ENCODE results near the gene COPB2. TPM values are rescaled to one million over a fixed set of nuclear protein-coding genes. Genes with fewer than 3 reads are reported as not detected.

The COPB2 gene
- total RNA-seq, 1 experiment from 2014 or later: 119 TPM

DNA sequence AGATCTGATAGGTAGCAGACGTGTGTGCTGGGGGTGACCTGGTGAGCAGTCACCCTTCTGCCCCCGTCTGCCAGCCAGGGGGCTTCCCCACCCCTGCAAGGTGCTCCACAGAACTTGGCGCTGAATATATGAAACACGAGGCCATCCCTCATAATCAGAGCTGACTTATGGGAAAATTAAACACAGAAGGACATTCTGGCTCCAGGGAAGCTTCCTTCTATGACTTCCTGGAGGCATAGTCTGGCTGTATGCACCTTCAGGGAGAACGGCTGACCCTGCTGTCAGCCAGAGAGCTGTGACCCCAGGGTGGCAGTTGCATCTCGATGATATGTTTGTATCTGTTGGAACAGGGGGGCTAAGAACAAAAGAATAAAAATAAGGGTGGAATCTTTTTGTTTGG, 72.2 kb downstream of the COPB2 start:
- intact Hi-C loops (cut with micrococcal nuclease): loop anchor here (10.0 kb wide), 1 partner anchor 722 kb away; the partner anchor contains the start of gene CEP70
- peak overlapping the region; percentile 94 for H3K27ac ChIP-seq (ENCODE audit: low read depth, low read length)
- RAD21 ChIA-PET (ENCODE audit: low non-redundant PET in 1 of 2, low total read pairs in 2 of 2, uncharacterized antibody in 2 of 2, unreplicated experiment in 2 of 2): interaction anchor here in 1 of 2 experiments (0.7 to 2.7 kb wide), 2 partner anchors 14 to 205 kb away, joined by 3 to 7 read pairs; no protein-coding TSS in a partner anchor

More for the DNA sequence above, 72.2 kb downstream of the COPB2 start:
- Histone ChIP-seq H3K9me2 (ENCODE audit: insufficient read depth) (no peaks in the 10 kb centered on the region), H3K9ac (ENCODE audit: low read length) (peak overlapping the region; percentile 62), H3K9me3 (ENCODE audit: control insufficient read depth in 1 of 2, insufficient read depth in 1 of 2, low read depth in 1 of 2, low read length in 2 of 2) (no peaks in the 10 kb centered on the region), H3K27me3 (ENCODE audit: insufficient read depth, low read length) (no peaks in the 10 kb centered on the region), H2AFZ (ENCODE audit: low read depth, low read length, poor library complexity, severe bottlenecking) (no peak overlapping the region), H3K4me1 (ENCODE audit: control insufficient read depth in 1 of 2, insufficient read depth in 2 of 2, low read length in 2 of 2) (peaks cover 77 to 97% of the 10 kb centered on the region in 2 experiments), H3K4me3 (replicated peaks in 1 of 2; ENCODE audit: low read depth in 1 of 2, low read length in 2 of 2) (no peak overlapping the region), H3K79me2 (ENCODE audit: insufficient read depth, low read length) (peaks cover 4% of the 10 kb centered on the region; the same call in 1 of the 2 replicates), H4K20me1 (ENCODE audit: insufficient read depth) (no peaks in the 10 kb centered on the region), H3K4me2 (ENCODE audit: low read length) (peak overlapping the region; percentile 72), H3K36me3 (ENCODE audit: control insufficient read depth in 1 of 2, insufficient read depth in 2 of 2, low read length in 2 of 2) (no peaks in the 10 kb centered on the region)
- ChIA-PET POLR2A (interaction anchor here (0.7 to 15.9 kb wide), 3 partner anchors 8 to 16 kb away, joined by 3 to 198 read pairs (median 34); no protein-coding TSS in a partner anchor), CTCF (interaction anchor here (1.1 to 5.5 kb wide), 5 partner anchors 8 to 394 kb away, joined by 4 to 66 read pairs (median 31); no protein-coding TSS in a partner anchor)
- no peak for TF ChIP-seq EGR1 (IDR thresholded peaks at IDR 0.05; ENCODE audit: low read depth)
- TF ChIP-seq, protein P1, sequence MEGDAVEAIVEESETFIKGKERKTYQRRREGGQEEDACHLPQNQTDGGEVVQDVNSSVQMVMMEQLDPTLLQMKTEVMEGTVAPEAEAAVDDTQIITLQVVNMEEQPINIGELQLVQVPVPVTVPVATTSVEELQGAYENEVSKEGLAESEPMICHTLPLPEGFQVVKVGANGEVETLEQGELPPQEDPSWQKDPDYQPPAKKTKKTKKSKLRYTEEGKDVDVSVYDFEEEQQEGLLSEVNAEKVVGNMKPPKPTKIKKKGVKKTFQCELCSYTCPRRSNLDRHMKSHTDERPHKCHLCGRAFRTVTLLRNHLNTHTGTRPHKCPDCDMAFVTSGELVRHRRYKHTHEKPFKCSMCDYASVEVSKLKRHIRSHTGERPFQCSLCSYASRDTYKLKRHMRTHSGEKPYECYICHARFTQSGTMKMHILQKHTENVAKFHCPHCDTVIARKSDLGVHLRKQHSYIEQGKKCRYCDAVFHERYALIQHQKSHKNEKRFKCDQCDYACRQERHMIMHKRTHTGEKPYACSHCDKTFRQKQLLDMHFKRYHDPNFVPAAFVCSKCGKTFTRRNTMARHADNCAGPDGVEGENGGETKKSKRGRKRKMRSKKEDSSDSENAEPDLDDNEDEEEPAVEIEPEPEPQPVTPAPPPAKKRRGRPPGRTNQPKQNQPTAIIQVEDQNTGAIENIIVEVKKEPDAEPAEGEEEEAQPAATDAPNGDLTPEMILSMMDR (IDR thresholded peaks at IDR 0.05 in 2 of 3, conservative IDR thresholded peaks at IDR 0.05 in 1 of 3; ENCODE audit: borderline replicate concordance in 1 of 3, insufficient read depth in 1 of 3, low read depth in 2 of 3, low read length in 2 of 3): no peak
- TF ChIP-seq ELF1 (IDR thresholded peaks at IDR 0.05; ENCODE audit: borderline replicate concordance, low read depth): no peak
- no peak for TF ChIP-seq FOSL1 (IDR thresholded peaks at IDR 0.05; ENCODE audit: low read depth)
- TF ChIP-seq, protein P2, sequence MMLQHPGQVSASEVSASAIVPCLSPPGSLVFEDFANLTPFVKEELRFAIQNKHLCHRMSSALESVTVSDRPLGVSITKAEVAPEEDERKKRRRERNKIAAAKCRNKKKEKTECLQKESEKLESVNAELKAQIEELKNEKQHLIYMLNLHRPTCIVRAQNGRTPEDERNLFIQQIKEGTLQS (IDR thresholded peaks at IDR 0.05): no peak
- TF ChIP-seq JUND (IDR thresholded peaks at IDR 0.05): no peak
- TF ChIP-seq, protein P3, sequence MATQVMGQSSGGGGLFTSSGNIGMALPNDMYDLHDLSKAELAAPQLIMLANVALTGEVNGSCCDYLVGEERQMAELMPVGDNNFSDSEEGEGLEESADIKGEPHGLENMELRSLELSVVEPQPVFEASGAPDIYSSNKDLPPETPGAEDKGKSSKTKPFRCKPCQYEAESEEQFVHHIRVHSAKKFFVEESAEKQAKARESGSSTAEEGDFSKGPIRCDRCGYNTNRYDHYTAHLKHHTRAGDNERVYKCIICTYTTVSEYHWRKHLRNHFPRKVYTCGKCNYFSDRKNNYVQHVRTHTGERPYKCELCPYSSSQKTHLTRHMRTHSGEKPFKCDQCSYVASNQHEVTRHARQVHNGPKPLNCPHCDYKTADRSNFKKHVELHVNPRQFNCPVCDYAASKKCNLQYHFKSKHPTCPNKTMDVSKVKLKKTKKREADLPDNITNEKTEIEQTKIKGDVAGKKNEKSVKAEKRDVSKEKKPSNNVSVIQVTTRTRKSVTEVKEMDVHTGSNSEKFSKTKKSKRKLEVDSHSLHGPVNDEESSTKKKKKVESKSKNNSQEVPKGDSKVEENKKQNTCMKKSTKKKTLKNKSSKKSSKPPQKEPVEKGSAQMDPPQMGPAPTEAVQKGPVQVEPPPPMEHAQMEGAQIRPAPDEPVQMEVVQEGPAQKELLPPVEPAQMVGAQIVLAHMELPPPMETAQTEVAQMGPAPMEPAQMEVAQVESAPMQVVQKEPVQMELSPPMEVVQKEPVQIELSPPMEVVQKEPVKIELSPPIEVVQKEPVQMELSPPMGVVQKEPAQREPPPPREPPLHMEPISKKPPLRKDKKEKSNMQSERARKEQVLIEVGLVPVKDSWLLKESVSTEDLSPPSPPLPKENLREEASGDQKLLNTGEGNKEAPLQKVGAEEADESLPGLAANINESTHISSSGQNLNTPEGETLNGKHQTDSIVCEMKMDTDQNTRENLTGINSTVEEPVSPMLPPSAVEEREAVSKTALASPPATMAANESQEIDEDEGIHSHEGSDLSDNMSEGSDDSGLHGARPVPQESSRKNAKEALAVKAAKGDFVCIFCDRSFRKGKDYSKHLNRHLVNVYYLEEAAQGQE (IDR thresholded peaks at IDR 0.05; ENCODE audit: low read depth): no peak
- TF ChIP-seq ZNF274 (IDR thresholded peaks at IDR 0.05; ENCODE audit: low read depth, low read length): no peak
- TF ChIP-seq POLR2A (IDR thresholded peaks at IDR 0.05; ENCODE audit: borderline replicate concordance, extremely low read depth, insufficient read depth, insufficient read length): no peak
- TF ChIP-seq RAD21 (IDR thresholded peaks at IDR 0.05; ENCODE audit: low read depth): no peak
- TF ChIP-seq, protein P4, sequence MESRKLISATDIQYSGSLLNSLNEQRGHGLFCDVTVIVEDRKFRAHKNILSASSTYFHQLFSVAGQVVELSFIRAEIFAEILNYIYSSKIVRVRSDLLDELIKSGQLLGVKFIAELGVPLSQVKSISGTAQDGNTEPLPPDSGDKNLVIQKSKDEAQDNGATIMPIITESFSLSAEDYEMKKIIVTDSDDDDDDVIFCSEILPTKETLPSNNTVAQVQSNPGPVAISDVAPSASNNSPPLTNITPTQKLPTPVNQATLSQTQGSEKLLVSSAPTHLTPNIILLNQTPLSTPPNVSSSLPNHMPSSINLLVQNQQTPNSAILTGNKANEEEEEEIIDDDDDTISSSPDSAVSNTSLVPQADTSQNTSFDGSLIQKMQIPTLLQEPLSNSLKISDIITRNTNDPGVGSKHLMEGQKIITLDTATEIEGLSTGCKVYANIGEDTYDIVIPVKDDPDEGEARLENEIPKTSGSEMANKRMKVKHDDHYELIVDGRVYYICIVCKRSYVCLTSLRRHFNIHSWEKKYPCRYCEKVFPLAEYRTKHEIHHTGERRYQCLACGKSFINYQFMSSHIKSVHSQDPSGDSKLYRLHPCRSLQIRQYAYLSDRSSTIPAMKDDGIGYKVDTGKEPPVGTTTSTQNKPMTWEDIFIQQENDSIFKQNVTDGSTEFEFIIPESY (IDR thresholded peaks at IDR 0.05; ENCODE audit: extremely low read depth, insufficient replicate concordance, low read length): no peak
- no peak for TF ChIP-seq SRF (IDR thresholded peaks at IDR 0.05; ENCODE audit: low read depth)
- TF ChIP-seq TCF7L2 (IDR thresholded peaks at IDR 0.05; ENCODE audit: borderline replicate concordance, extremely low read depth, insufficient read depth, insufficient read length): no peak
- TF ChIP-seq POLR2AphosphoS5 (IDR thresholded peaks at IDR 0.05; ENCODE audit: low read depth, low read length): no peak
- TF ChIP-seq SIN3A (IDR thresholded peaks at IDR 0.05; ENCODE audit: low read depth): no peak
- TF ChIP-seq ZFX (IDR thresholded peaks at IDR 0.05): no peak
- TF ChIP-seq CEBPB (IDR thresholded peaks at IDR 0.05; ENCODE audit: low read depth): no peak
- no peak for TF ChIP-seq CBX3 (IDR thresholded peaks at IDR 0.05; ENCODE audit: low read depth)
- TF ChIP-seq YY1 (IDR thresholded peaks at IDR 0.05; ENCODE audit: extremely low read depth, insufficient replicate concordance, low read depth, low read length): no peak
- no peak for TF ChIP-seq EZH2phosphoT487 (IDR thresholded peaks at IDR 0.05; ENCODE audit: borderline replicate concordance)
- TSS peak; percentile 91 for BruUV-seq (replicated peaks)
- DNase-seq (ENCODE audit: low read depth, low spot score) (no peak), ATAC-seq (no peak)
